K562 (cell line): ENCODE results near the gene MCAM. TPM values are rescaled to one million over a fixed set of nuclear protein-coding genes. Genes with fewer than 3 reads are reported as not detected.

Experiments used
- BCLAF1 ChIP-seq, 2 experiments: fragments of 450-650 bp in 1 of 2; IDR thresholded peaks; 2 replicates each; pipeline ENCODE4 v1.6.1; 2011 to 2017; ENCODE audit warnings: low read depth in 2 of 2, antibody characterized with exemption in 1 of 2, borderline replicate concordance in 1 of 2, low read length in 1 of 2, mild to moderate bottlenecking in 1 of 2, mixed read lengths in 1 of 2; ENCODE audit not compliant: control insufficient read depth in 1 of 2
- DACH1 ChIP-seq: fragments of 450-650 bp; IDR thresholded peaks from 2 replicates; pipeline ENCODE4 v1.6.1; 2018; ENCODE audit not compliant: partially characterized antibody
- DMBX1 ChIP-seq: fragments of 250-450 bp; sonication (Bioruptor Pico); IDR thresholded peaks from 2 replicates; pipeline ENCODE4 v1.8.0; 2022; ENCODE audit warnings: inconsistent platforms, mild to moderate bottlenecking, moderate library complexity, borderline replicate concordance
- MYC ChIP-seq, 2 experiments: fragments of 250-450 bp in 1 of 2; sonication (Bioruptor Pico) in 1 of 2; IDR thresholded peaks; 2 replicates each; pipeline versions ENCODE4 v1.5.1 to v1.6.1; 2012 to 2021; ENCODE audit warnings: low read depth in 2 of 2, borderline replicate concordance in 1 of 2, improper control_type of control experiment in 1 of 2, low read length in 1 of 2, mild to moderate bottlenecking in 1 of 2, moderate library complexity in 1 of 2
- NR0B1 ChIP-seq: fragments of 450-650 bp; IDR thresholded peaks from one replicate; pipeline ENCODE4 v1.6.1; 2018; ENCODE audit warnings: mild to moderate bottlenecking, moderate library complexity; ENCODE audit not compliant: partially characterized antibody
- POLR2AphosphoS5 ChIP-seq: IDR thresholded peaks from 2 replicates; pipeline ENCODE4 v1.6.1; 2011; ENCODE audit warnings: mild to moderate bottlenecking, low read depth, low read length, moderate library complexity; ENCODE audit not compliant: control insufficient read depth, insufficient read depth
- SMAD1 ChIP-seq: fragments of 150-350 bp; IDR thresholded peaks from 2 replicates; pipeline ENCODE4 v1.6.1; 2014; ENCODE audit warnings: low read length, low read depth; ENCODE audit not compliant: partially characterized antibody
- ZBTB11 ChIP-seq, 3 experiments: fragments of 200-800 bp in 1 of 3; fragments of 250-450 bp in 1 of 3; fragments of 450-650 bp in 1 of 3; sonication (Bioruptor Pico) in 1 of 3; sonication (Bioruptor generic) in 1 of 3; formaldehyde crosslinking in 1 of 3; IDR thresholded peaks; 2 replicates each; pipeline versions ENCODE4 v1.6.1 to v1.8.0; 2016 to 2022; ENCODE audit warnings: mild to moderate bottlenecking in 2 of 3, missing genetic modification characterization in 2 of 3, missing compliant biosample characterization in 1 of 3, moderate library complexity in 1 of 3
- ZBTB34 ChIP-seq: fragments of 250-450 bp; sonication (Bioruptor Pico); IDR thresholded peaks from 2 replicates; pipeline ENCODE4 v1.8.0; 2021; ENCODE audit warnings: mild to moderate bottlenecking, moderate library complexity
- ZBTB9 ChIP-seq: fragments of 450-650 bp; formaldehyde crosslinking; IDR thresholded peaks from 2 replicates; pipeline ENCODE4 v1.4.0; 2020; ENCODE audit warnings: mild to moderate bottlenecking, moderate library complexity
- ZNF263 ChIP-seq: sonication (generic); formaldehyde crosslinking; IDR thresholded peaks from 2 replicates; pipeline ENCODE4 v1.8.0; 2022; ENCODE audit warnings: mild to moderate bottlenecking, missing genetic modification reagents, borderline replicate concordance
- polyA plus RNA-seq, 8 experiments: library from polyadenylated mRNA; depleted of rRNA in 4 of 8; stranded (reverse) in 5 of 8; unstranded in 3 of 8; fragments of >200 nt; fragmentation: Nextera tagmentation in 2 of 8; fragmentation: Illumina TruSeq in 1 of 8; extraction: Ambion mirVana in 2 of 8; extraction: Trizol in 1 of 8; gene quantifications; 2 replicates each; pipeline versions ENCODE4 v1.2.1 to v1.2.3, GENCODE V29; 2011 to 2014; ENCODE audit warnings: inconsistent platforms in 1 of 8, missing spikeins in 1 of 8
- total RNA-seq, 7 experiments: library from RNA; depleted of rRNA in 6 of 7; stranded (reverse); fragments of >200 nt in 6 of 7; fragmentation: Illumina TruSeq in 2 of 7; extraction: Trizol in 2 of 7; gene quantifications; 2 replicates each; pipeline versions ENCODE4 v1.2.1 to v1.2.3, GENCODE V29; 2011 to 2021; ENCODE audit warnings: low replicate concordance in 1 of 7

Gene MCAM
- total and polyA plus RNA-seq, 9 of the 15 experiments (the other 6 are each of a cell fraction or from before 2014, with no cell fraction given), result 14.7 to 118 (median 53.6) TPM

GRCh38 chr11:119318240-119319135 lies 1.6 kb upstream of the MCAM start (continued):
- TF ChIP-seq DACH1 (peak; percentile 20), ZNF263 (peak; percentile 78), MYC (IDR thresholded peaks at IDR 0.05; ENCODE audit: low read depth, low read length) (peak; percentile 15; the same call in 1 of the 2 replicates), MYC (CRISPR knock-in tag; IDR thresholded peaks at IDR 0.05; ENCODE audit: borderline replicate concordance, low read depth) (peak; percentile 36; the same call in 1 of the 2 replicates), ZBTB11 (CRISPR knock-in tag; IDR thresholded peaks at IDR 0.05) (peak in 1 of 3 experiments; percentile 43; a peak in 2 of 6 replicates), NR0B1 (no peak), ZBTB9 (CRISPR knock-in tag) (no peak; the same call in 1 of the 2 replicates), DMBX1 (CRISPR knock-in tag) (peak; percentile 68), BCLAF1 (IDR thresholded peaks at IDR 0.05; ENCODE audit: borderline replicate concordance in 1 of 2, control insufficient read depth in 1 of 2, low read depth in 2 of 2, low read length in 1 of 2) (no peak), POLR2AphosphoS5 (peak; percentile 84; the same call in 1 of the 2 replicates), SMAD1 (peak; percentile 73), ZBTB34 (CRISPR knock-in tag) (no peak)
